ENCODE measurements around the gene ZBTB7C. TPM values are rescaled to one million over a fixed set of nuclear protein-coding genes. Genes with fewer than 3 reads are reported as not detected.

The ZBTB7C gene
- total and polyA plus RNA-seq, 2 of the 8 experiments (the other 6 are each of a cell fraction or from before 2014, with no cell fraction given): 0.15 to 0.45 TPM

GRCh38 chr18:48155856-48156255 is 253.3 kb downstream of the ZBTB7C start:
- WGBS, 2 experiments (ENCODE audit: extremely low coverage in 1 of 2, insufficient coverage in 1 of 2, insufficient read length in 1 of 2, insufficient replicate concordance in 2 of 2, low coverage in 1 of 2, low lambda C conversion rate in 2 of 2, missing lambda C conversion rate in 1 of 2): 90% methylated on average over 4 of the region's 4 CpGs; no CpG with 5 or more reads in 1 of the 2 experiments

More at GRCh38 chr18:48155856-48156255, 253.3 kb downstream of the ZBTB7C start:
- Histone ChIP-seq H4K8ac (ENCODE audit: extremely low read depth, insufficient read depth, low read length) (no peak overlapping the region), H3K4ac (replicated peaks; ENCODE audit: insufficient read length, low read depth, low read length) (no peak overlapping the region), H3K23ac (ENCODE audit: insufficient read length) (no peak overlapping the region), H3K56ac (replicated peaks; ENCODE audit: insufficient read length, low read depth, low read length) (no peak overlapping the region), H3K9me3 (ENCODE audit: insufficient read depth in 2 of 2, low read depth in 1 of 2, low read length in 1 of 2) (no peaks in the 10 kb centered on the region), H3K9ac (replicated peaks in 1 of 4; ENCODE audit: extremely low read depth in 1 of 4, low read depth in 3 of 4, low read length in 3 of 4) (no peak overlapping the region), H2BK5ac (ENCODE audit: low read depth, low read length) (no peak overlapping the region), H3K27me3 (replicated peaks in 1 of 4; ENCODE audit: control insufficient read depth in 3 of 4, extremely low read depth in 1 of 4, insufficient read depth in 3 of 4, low read length in 3 of 4) (peaks cover 2 to 35% (median 28%) of the 10 kb centered on the region in 4 experiments), H3K27ac (ENCODE audit: low read depth, low read length) (no peak overlapping the region), H4K91ac (replicated peaks; ENCODE audit: insufficient read length, low read length) (no peak overlapping the region), H3K4me1 (replicated peaks in 1 of 4; ENCODE audit: control insufficient read depth in 3 of 4, insufficient read depth in 4 of 4, low read length in 3 of 4) (peaks cover 0 to 7% (median 1%) of the 10 kb centered on the region in 4 experiments; a peak in 2 of 7 replicates), H2AK5ac (ENCODE audit: low read depth, low read length) (no peak overlapping the region), H3K4me3 (ENCODE audit: extremely low read depth in 1 of 4, insufficient read depth in 2 of 4, low read depth in 3 of 4, low read length in 4 of 4) (no peak overlapping the region), H2BK120ac (replicated peaks; ENCODE audit: low read depth, low read length) (no peak overlapping the region), H3K36me3 (ENCODE audit: control insufficient read depth in 2 of 4, insufficient read depth in 4 of 4, low read length in 3 of 4) (no peaks in the 10 kb centered on the region), H3K4me2 (ENCODE audit: insufficient read depth in 1 of 2, low read depth in 2 of 2, low read length in 2 of 2) (no peak overlapping the region), H4K20me1 (replicated peaks in 1 of 2; ENCODE audit: control insufficient read depth in 1 of 2, insufficient read depth in 2 of 2, low read length in 2 of 2) (no peaks in the 10 kb centered on the region), H3K79me2 (ENCODE audit: control insufficient read depth in 1 of 2, insufficient read depth in 2 of 2, low read length in 2 of 2) (no peaks in the 10 kb centered on the region), H2BK12ac (ENCODE audit: low read depth, low read length) (no peak overlapping the region), H3K14ac (ENCODE audit: insufficient read length) (no peak overlapping the region), H2BK20ac (ENCODE audit: low read length) (no peak overlapping the region), H4K5ac (ENCODE audit: insufficient read length, low read depth, low read length) (no peak overlapping the region), H2BK15ac (ENCODE audit: low read length) (no peak overlapping the region), H3K18ac (ENCODE audit: extremely low read depth, low read length) (no peak overlapping the region), H2AFZ (ENCODE audit: low read length) (no peak overlapping the region), H3K79me1 (ENCODE audit: low read depth, low read length) (no peaks in the 10 kb centered on the region), H3K23me2 (ENCODE audit: low read depth, low read length) (no peaks in the 10 kb centered on the region)
- TF ChIP-seq CTCF (IDR thresholded peaks at IDR 0.05; ENCODE audit: control extremely low read depth in 1 of 3, insufficient read depth in 1 of 3, low read depth in 1 of 3, low read length in 3 of 3) (no peak), KDM1A (IDR thresholded peaks at IDR 0.05; ENCODE audit: borderline replicate concordance, low read length) (no peak), CHD2 (IDR thresholded peaks at IDR 0.05; ENCODE audit: low read length) (no peak), PHF8 (conservative IDR thresholded peaks at IDR 0.05; ENCODE audit: low read depth, low read length) (no peak)
- FAIRE-seq: no peak
- CTCF ChIA-PET (ENCODE audit: partially characterized antibody): interaction anchor here (1.1 to 1.7 kb wide), 5 partner anchors 9 to 289 kb away, joined by 3 to 5 read pairs (median 4); no protein-coding TSS in a partner anchor
- no peak for DNase-seq (ENCODE audit: low read depth in 1 of 2, low spot score in 2 of 2)
- POLR2A ChIA-PET (ENCODE audit: partially characterized antibody): interaction anchor here (0.6 to 1.1 kb wide), 3 partner anchors 12 to 263 kb away, joined by 3 read pairs; no protein-coding TSS in a partner anchor
